Measurements from ENCODE around the gene ACVR2A. TPM values are rescaled to one million over a fixed set of nuclear protein-coding genes. Genes with fewer than 3 reads are reported as not detected.

ACVR2A gene
- total RNA-seq, 1 donor from 2014 or later: 10.7 TPM

GRCh38 chr2:147850838-147851237 lies 6.0 kb downstream of the ACVR2A start:
- TF ChIP-seq CTCF (IDR thresholded peaks at IDR 0.05; ENCODE audit: insufficient read depth, low read length, poor library complexity, severe bottlenecking): no peak
- Histone ChIP-seq H3K27me3 (ENCODE audit: control insufficient read depth, insufficient read depth, low read length) (no peaks in the 10 kb centered on the region), H3K4me3 (ENCODE audit: low read depth, low read length) (no peak overlapping the region), H3K36me3 (ENCODE audit: control insufficient read depth, insufficient read depth, low read length) (no peaks in the 10 kb centered on the region)
- DNase-seq (ENCODE audit: low read depth): no peak

GRCh38 chr2:147851244-147851930 lies 6.6 kb downstream of the ACVR2A start:
- no peak for TF ChIP-seq CTCF (IDR thresholded peaks at IDR 0.05; ENCODE audit: insufficient read depth, low read length, poor library complexity, severe bottlenecking)
- Histone ChIP-seq H3K4me3 (ENCODE audit: low read depth, low read length) (no peak overlapping the region), H3K27me3 (ENCODE audit: control insufficient read depth, insufficient read depth, low read length) (no peaks in the 10 kb centered on the region), H3K36me3 (ENCODE audit: control insufficient read depth, insufficient read depth, low read length) (no peaks in the 10 kb centered on the region)
- no peak for DNase-seq (ENCODE audit: low read depth)

GRCh38 chr2:147854557-147855134 lies 9.8 kb downstream of the ACVR2A start:
- Histone ChIP-seq H3K36me3 (ENCODE audit: control insufficient read depth, insufficient read depth, low read length) (no peaks in the 10 kb centered on the region), H3K4me3 (ENCODE audit: low read depth, low read length) (no peak overlapping the region), H3K27me3 (ENCODE audit: control insufficient read depth, insufficient read depth, low read length) (no peaks in the 10 kb centered on the region)
- DNase-seq (ENCODE audit: low read depth): no peak
- TF ChIP-seq CTCF (IDR thresholded peaks at IDR 0.05; ENCODE audit: insufficient read depth, low read length, poor library complexity, severe bottlenecking): no peak

GRCh38 chr2:147855316-147855715 lies 10.5 kb downstream of the ACVR2A start:
- H3K36me3 ChIP-seq (ENCODE audit: control insufficient read depth, insufficient read depth, low read length): no peaks in the 10 kb centered on the region
- H3K27me3 ChIP-seq (ENCODE audit: control insufficient read depth, insufficient read depth, low read length): no peaks in the 10 kb centered on the region
- H3K4me3 ChIP-seq (ENCODE audit: low read depth, low read length): no peak overlapping the region
- DNase-seq (ENCODE audit: low read depth): no peak
- TF ChIP-seq CTCF (IDR thresholded peaks at IDR 0.05; ENCODE audit: insufficient read depth, low read length, poor library complexity, severe bottlenecking): no peak

GRCh38 chr2:147855977-147856376 lies 11.1 kb downstream of the ACVR2A start:
- DNase-seq (ENCODE audit: low read depth): no peak
- no peak for TF ChIP-seq CTCF (IDR thresholded peaks at IDR 0.05; ENCODE audit: insufficient read depth, low read length, poor library complexity, severe bottlenecking)
- Histone ChIP-seq H3K36me3 (ENCODE audit: control insufficient read depth, insufficient read depth, low read length) (no peaks in the 10 kb centered on the region), H3K4me3 (ENCODE audit: low read depth, low read length) (no peak overlapping the region), H3K27me3 (ENCODE audit: control insufficient read depth, insufficient read depth, low read length) (no peaks in the 10 kb centered on the region)

GRCh38 chr2:147860009-147860408 lies 15.2 kb downstream of the ACVR2A start:
- Histone ChIP-seq H3K27me3 (ENCODE audit: control insufficient read depth, insufficient read depth, low read length) (no peaks in the 10 kb centered on the region), H3K36me3 (ENCODE audit: control insufficient read depth, insufficient read depth, low read length) (no peaks in the 10 kb centered on the region), H3K4me3 (ENCODE audit: low read depth, low read length) (no peak overlapping the region)
- DNase-seq (ENCODE audit: low read depth): no peak
- TF ChIP-seq CTCF (IDR thresholded peaks at IDR 0.05; ENCODE audit: insufficient read depth, low read length, poor library complexity, severe bottlenecking): no peak

All from kidney epithelial cell (primary cell).